ENCODE results near the gene B9D1.

DNA sequence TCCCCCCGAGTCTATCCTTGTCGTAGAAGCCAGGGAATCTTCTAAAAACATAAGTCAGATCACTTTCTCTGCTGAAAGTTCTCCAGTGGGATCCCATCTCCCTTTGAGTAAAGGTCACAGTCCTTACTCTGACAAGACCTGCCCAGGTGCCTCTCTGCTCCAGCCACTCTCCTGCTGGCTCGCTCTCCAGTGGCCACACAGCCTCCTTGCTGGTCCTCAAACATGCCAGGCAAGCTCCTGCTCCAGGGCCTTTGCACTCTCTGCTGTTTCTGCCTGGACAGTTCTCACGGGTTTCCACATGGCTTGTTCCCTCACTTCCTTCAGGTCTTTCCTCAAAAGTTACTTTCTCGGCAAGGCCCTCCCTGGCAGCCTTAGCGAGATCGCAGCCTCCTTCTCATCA, 3.4 kb downstream of the B9D1 start:
- TF ChIP-seq, protein P1, sequence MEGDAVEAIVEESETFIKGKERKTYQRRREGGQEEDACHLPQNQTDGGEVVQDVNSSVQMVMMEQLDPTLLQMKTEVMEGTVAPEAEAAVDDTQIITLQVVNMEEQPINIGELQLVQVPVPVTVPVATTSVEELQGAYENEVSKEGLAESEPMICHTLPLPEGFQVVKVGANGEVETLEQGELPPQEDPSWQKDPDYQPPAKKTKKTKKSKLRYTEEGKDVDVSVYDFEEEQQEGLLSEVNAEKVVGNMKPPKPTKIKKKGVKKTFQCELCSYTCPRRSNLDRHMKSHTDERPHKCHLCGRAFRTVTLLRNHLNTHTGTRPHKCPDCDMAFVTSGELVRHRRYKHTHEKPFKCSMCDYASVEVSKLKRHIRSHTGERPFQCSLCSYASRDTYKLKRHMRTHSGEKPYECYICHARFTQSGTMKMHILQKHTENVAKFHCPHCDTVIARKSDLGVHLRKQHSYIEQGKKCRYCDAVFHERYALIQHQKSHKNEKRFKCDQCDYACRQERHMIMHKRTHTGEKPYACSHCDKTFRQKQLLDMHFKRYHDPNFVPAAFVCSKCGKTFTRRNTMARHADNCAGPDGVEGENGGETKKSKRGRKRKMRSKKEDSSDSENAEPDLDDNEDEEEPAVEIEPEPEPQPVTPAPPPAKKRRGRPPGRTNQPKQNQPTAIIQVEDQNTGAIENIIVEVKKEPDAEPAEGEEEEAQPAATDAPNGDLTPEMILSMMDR (IDR thresholded peaks at IDR 0.05) = no peak
- no peak for TF ChIP-seq POLR2A (IDR thresholded peaks at IDR 0.05)

Data from heart left ventricle (tissue), 13 donors.